ENCODE data around the gene SMC1A. TPM values are rescaled to one million over a fixed set of nuclear protein-coding genes. Genes with fewer than 3 reads are reported as not detected.
A peak's percentile ranks its signal among the peaks of the same experiment; 100 is the strongest.
"Not testable (repeated sequence)": the region's sequence is repeated elsewhere in the genome, so short reads cannot be mapped to it uniquely, and the experiment has no call there.

The SMC1A gene
- total RNA-seq, 1 experiment from 2014 or later, result 14.0 TPM

GRCh38 chrX:53374222-53374820 is 48.1 kb downstream of the SMC1A start:
- DNase-seq (ENCODE audit: low read depth, low spot score), result peak; percentile 2
- in situ Hi-C loops (cut with HindIII; ENCODE audit: low pct_unique_long_range_greater_than_20kb, low sequenced_read_pairs), result no loop called here

GRCh38 chrX:53373307-53373706 is 49.1 kb downstream of the SMC1A start:
- DNase-seq (ENCODE audit: low read depth, low spot score), result no peak

GRCh38 chrX:53366454-53366853 is 56.0 kb downstream of the SMC1A start:
- DNase-seq (ENCODE audit: low read depth, low spot score); in situ Hi-C loops (cut with HindIII; ENCODE audit: low pct_unique_long_range_greater_than_20kb, low sequenced_read_pairs): not testable (repeated sequence)

More at GRCh38 chrX:53373307-53373706, 49.1 kb downstream of the SMC1A start:
- in situ Hi-C loops (cut with HindIII; ENCODE audit: low pct_unique_long_range_greater_than_20kb, low sequenced_read_pairs), result no loop called here

- DNase-seq (ENCODE audit: low read depth, low spot score), result no peak
- in situ Hi-C loops (cut with HindIII; ENCODE audit: low pct_unique_long_range_greater_than_20kb, low sequenced_read_pairs), result no loop called here
Measured at GRCh38 chrX:53362449-53362848, 60.0 kb downstream of the SMC1A start.

GRCh38 chrX:53357799-53358530 is 64.5 kb downstream of the SMC1A start:
- no peak for DNase-seq (ENCODE audit: low read depth, low spot score)
- in situ Hi-C loops (cut with HindIII; ENCODE audit: low pct_unique_long_range_greater_than_20kb, low sequenced_read_pairs), result no loop called here

- peak; percentile 22 for DNase-seq (ENCODE audit: low read depth, low spot score)
- in situ Hi-C loops (cut with HindIII; ENCODE audit: low pct_unique_long_range_greater_than_20kb, low sequenced_read_pairs), result no loop called here
Measured at GRCh38 chrX:53356186-53356585, 66.3 kb downstream of the SMC1A start.

- in situ Hi-C loops (cut with HindIII; ENCODE audit: low pct_unique_long_range_greater_than_20kb, low sequenced_read_pairs), result no loop called here
- peak; percentile 5 for DNase-seq (ENCODE audit: low read depth, low spot score)
Measured at GRCh38 chrX:53354669-53355068, 67.8 kb downstream of the SMC1A start.

GRCh38 chrX:53347948-53348347 is 74.5 kb downstream of the SMC1A start:
- no peak for DNase-seq (ENCODE audit: low read depth, low spot score)

GRCh38 chrX:53340852-53341645 is 81.4 kb downstream of the SMC1A start:
- no peak for DNase-seq (ENCODE audit: low read depth, low spot score)
- in situ Hi-C loops (cut with HindIII; ENCODE audit: low pct_unique_long_range_greater_than_20kb, low sequenced_read_pairs), result no loop called here

More at GRCh38 chrX:53347948-53348347, 74.5 kb downstream of the SMC1A start:
- in situ Hi-C loops (cut with HindIII; ENCODE audit: low pct_unique_long_range_greater_than_20kb, low sequenced_read_pairs), result no loop called here

- DNase-seq (ENCODE audit: low read depth, low spot score), result no peak
- in situ Hi-C loops (cut with HindIII; ENCODE audit: low pct_unique_long_range_greater_than_20kb, low sequenced_read_pairs), result no loop called here
Measured at GRCh38 chrX:53337101-53337500, 85.4 kb downstream of the SMC1A start.

- in situ Hi-C loops (cut with HindIII; ENCODE audit: low pct_unique_long_range_greater_than_20kb, low sequenced_read_pairs), result no loop called here
- DNase-seq (ENCODE audit: low read depth, low spot score), result no peak
Measured at GRCh38 chrX:53333853-53334252, 88.6 kb downstream of the SMC1A start.

GRCh38 chrX:53332204-53332603 is 90.2 kb downstream of the SMC1A start:
- in situ Hi-C loops (cut with HindIII; ENCODE audit: low pct_unique_long_range_greater_than_20kb, low sequenced_read_pairs), result no loop called here
- no peak for DNase-seq (ENCODE audit: low read depth, low spot score)

GRCh38 chrX:53330331-53330730 is 92.1 kb downstream of the SMC1A start:
- in situ Hi-C loops (cut with HindIII; ENCODE audit: low pct_unique_long_range_greater_than_20kb, low sequenced_read_pairs), result no loop called here
- DNase-seq (ENCODE audit: low read depth, low spot score), result peak; percentile 22

GRCh38 chrX:53324803-53325202 is 97.7 kb downstream of the SMC1A start:
- no peak for DNase-seq (ENCODE audit: low read depth, low spot score)
- in situ Hi-C loops (cut with HindIII; ENCODE audit: low pct_unique_long_range_greater_than_20kb, low sequenced_read_pairs), result no loop called here

Small RNAs within 50 kb of the gene (small RNA-seq; reads per million reads assigned to genes)
- gene AC245102.2 (0 reads per million in 2 experiments), gene MIR6857 (0 to 0.10 reads per million in 2 experiments), gene RF00019 (0 reads per million in 2 experiments), gene VTRNA3-1P (0 to 0.05 reads per million in 2 experiments)

Other genes starting within 250 kb of the SMC1A start
- 46.7 and 61.9 TPM in 2 replicates for gene KDM5C, start 197.4 kb downstream of the SMC1A start, total RNA-seq (2014; rRNA removed; shearing (Covaris generic))
- gene IQSEC2, start 141.1 kb downstream of the SMC1A start, total RNA-seq (2014; rRNA removed; shearing (Covaris generic)), result 6.3 and 8.4 TPM in 2 replicates
- 0.43 and 0.98 TPM in 2 replicates for gene RIBC1, start 219 bp upstream of the SMC1A start, total RNA-seq (2014; rRNA removed; shearing (Covaris generic))
- gene HSD17B10, start 11.7 kb upstream of the SMC1A start, total RNA-seq (2014; rRNA removed; shearing (Covaris generic)), result 140 and 165 TPM in 2 replicates